Neuronal stem cell (in vitro differentiated cells): ENCODE results near the gene ADAM22.

Source experiments
- DNase-seq: peaks from one replicate; pipeline ENCODE4 v3.0.0-alpha.2; 2013; ENCODE audit warnings: low spot score
- H2AFZ ChIP-seq: one replicate; pipeline ENCODE4 v1.6.1; 2013; ENCODE audit warnings: mild to moderate bottlenecking, low read length, inconsistent platforms
- H2AK5ac ChIP-seq: 2 replicates; pipeline ENCODE4 v1.6.1; 2013; ENCODE audit warnings: low read depth, mild to moderate bottlenecking, inconsistent platforms, low read length, moderate library complexity, mixed read lengths
- H2BK120ac ChIP-seq: 2 replicates; pipeline ENCODE4 v1.6.1; 2013; ENCODE audit warnings: low read depth, mild to moderate bottlenecking, inconsistent platforms, low read length, moderate library complexity, mixed read lengths
- H2BK12ac ChIP-seq: one replicate; pipeline ENCODE4 v1.6.1; 2013; ENCODE audit warnings: low read length, inconsistent platforms
- H2BK15ac ChIP-seq: 2 replicates; pipeline ENCODE4 v1.6.1; 2013; ENCODE audit warnings: mild to moderate bottlenecking, low read length, inconsistent platforms, mixed read lengths
- H2BK5ac ChIP-seq: one replicate; pipeline ENCODE4 v1.6.1; 2013; ENCODE audit warnings: inconsistent platforms, mild to moderate bottlenecking, low read length, moderate library complexity
- H3K14ac ChIP-seq: one replicate; pipeline ENCODE4 v1.6.1; 2013; ENCODE audit warnings: low read length, inconsistent platforms
- H3K18ac ChIP-seq: 2 replicates; pipeline ENCODE4 v1.6.1; 2013; ENCODE audit warnings: low read length, inconsistent platforms
- H3K23ac ChIP-seq: 2 replicates; pipeline ENCODE4 v1.6.1; 2013; ENCODE audit warnings: low read depth, mild to moderate bottlenecking, mixed read lengths, low read length, inconsistent platforms; ENCODE audit not compliant: poor library complexity
- H3K27ac ChIP-seq: replicated peaks from 3 replicates; pipeline ENCODE4 v1.5.1; 2013; ENCODE audit warnings: low read length, inconsistent platforms
- H3K27me3 ChIP-seq, 3 experiments: 2 replicates each; pipeline ENCODE4 v1.6.1; 2013; ENCODE audit warnings: low read length in 3 of 3, mild to moderate bottlenecking in 2 of 3, inconsistent platforms in 1 of 3, low read depth in 1 of 3, mixed read lengths in 1 of 3, moderate library complexity in 1 of 3; ENCODE audit not compliant: control insufficient read depth in 3 of 3, insufficient read depth in 3 of 3
- H3K36me3 ChIP-seq, 2 donors: replicated peaks in 1 of 2; 2 replicates each; pipeline ENCODE4 v1.6.1; 2013; ENCODE audit warnings: low read length in 2 of 2; ENCODE audit not compliant: control insufficient read depth in 2 of 2, insufficient read depth in 2 of 2
- H3K4ac ChIP-seq: 2 replicates; pipeline ENCODE4 v1.6.1; 2013; ENCODE audit warnings: inconsistent platforms, mild to moderate bottlenecking, low read length, moderate library complexity
- H3K4me1 ChIP-seq, 2 donors: 1 replicate in 1 of 2; 2 replicates in 1 of 2; pipeline ENCODE4 v1.6.1; 2013; ENCODE audit warnings: low read length in 2 of 2, low read depth in 1 of 2; ENCODE audit not compliant: control insufficient read depth in 2 of 2, insufficient read depth in 1 of 2
- H3K4me2 ChIP-seq: one replicate; pipeline ENCODE4 v1.6.1; 2013; ENCODE audit warnings: mild to moderate bottlenecking, low read length, inconsistent platforms; ENCODE audit not compliant: insufficient read depth, poor library complexity, severe bottlenecking
- H3K4me3 ChIP-seq, 2 donors: 2 replicates each; pipeline ENCODE4 v1.5.1; 2013; ENCODE audit warnings: low read length in 2 of 2, mild to moderate bottlenecking in 2 of 2, inconsistent platforms in 1 of 2, moderate library complexity in 1 of 2
- H3K79me1 ChIP-seq: one replicate; pipeline ENCODE4 v1.6.1; 2013; ENCODE audit warnings: low read depth, mild to moderate bottlenecking, inconsistent platforms, low read length, moderate library complexity
- H3K9ac ChIP-seq: one replicate; pipeline ENCODE4 v1.6.1; 2013; ENCODE audit warnings: mild to moderate bottlenecking, low read depth, low read length, inconsistent platforms; ENCODE audit not compliant: poor library complexity
- H3K9me3 ChIP-seq, 2 donors: replicated peaks in 1 of 2; 2 replicates each; pipeline versions ENCODE3 to v1.6.1; 2013; ENCODE audit warnings: low read length in 2 of 2, mild to moderate bottlenecking in 2 of 2, inconsistent platforms in 1 of 2, low read depth in 1 of 2, mixed read lengths in 1 of 2, moderate library complexity in 1 of 2; ENCODE audit not compliant: control insufficient read depth in 2 of 2, insufficient read depth in 1 of 2
- H4K8ac ChIP-seq: one replicate; pipeline ENCODE4 v1.6.1; 2013; ENCODE audit warnings: low read depth, mild to moderate bottlenecking, inconsistent platforms, low read length, moderate library complexity
- H4K91ac ChIP-seq: one replicate; pipeline ENCODE4 v1.6.1; 2013; ENCODE audit warnings: low read length, low read depth, mild to moderate bottlenecking, inconsistent platforms; ENCODE audit not compliant: poor library complexity
- WGBS, 2 donors: extraction: QIAGEN DNeasy Blood & Tissue Kit; methylation state at CpG; one replicate each; pipeline ENCODE4 v1.1.7; 2013; ENCODE audit warnings: missing lambda C conversion rate in 2 of 2, mixed read lengths in 1 of 2; ENCODE audit not compliant: insufficient read length in 2 of 2, insufficient replicate concordance in 1 of 2; ENCODE audit errors: extremely low coverage in 2 of 2; 5-methylcytosine and 5-hydroxymethylcytosine counted together

Gene ADAM22

GRCh38 chr7:88216276-88216675, 282.2 kb downstream of the ADAM22 start:
- peaks cover 9 to 65% of the 10 kb centered on the region in 2 donors for H3K36me3 ChIP-seq
- no peak overlapping the region for H3K23ac ChIP-seq
- H3K9me3 ChIP-seq: no peaks in the 10 kb centered on the region
- H3K4me2 ChIP-seq: no peak overlapping the region
- H3K18ac ChIP-seq: no peak overlapping the region
- peaks cover 3 to 14% of the 10 kb centered on the region in 2 donors for H3K4me1 ChIP-seq
- H2BK120ac ChIP-seq: no peak overlapping the region
- no peak overlapping the region for H2AK5ac ChIP-seq
- H2BK15ac ChIP-seq: no peak overlapping the region
- no peak overlapping the region for H2BK5ac ChIP-seq
- H2AFZ ChIP-seq: no peak overlapping the region
- no peak overlapping the region for H3K4me3 ChIP-seq
- no peaks in the 10 kb centered on the region for H3K27me3 ChIP-seq
- H2BK12ac ChIP-seq: no peak overlapping the region
- DNase-seq: no peak
- H3K9ac ChIP-seq: no peak overlapping the region
- no peak overlapping the region for H3K14ac ChIP-seq
- H4K91ac ChIP-seq: no peak overlapping the region
- no peak overlapping the region for H3K27ac ChIP-seq
- H3K4ac ChIP-seq: no peak overlapping the region
- no peak overlapping the region for H4K8ac ChIP-seq
- H3K79me1 ChIP-seq: peaks cover 3% of the 10 kb centered on the region

- H3K4me1 ChIP-seq: peaks cover 3 to 15% of the 10 kb centered on the region in 2 donors
Observed at GRCh38 chr7:88217675-88218428, 283.8 kb downstream of the ADAM22 start.

GRCh38 chr7:88218429-88218745, 284.3 kb downstream of the ADAM22 start:
- H3K4me2 ChIP-seq: no peak overlapping the region
- no peak overlapping the region for H3K9ac ChIP-seq
- H2AFZ ChIP-seq: peak overlapping the region; percentile 95
- no peaks in the 10 kb centered on the region for H3K27me3 ChIP-seq
- no peak for DNase-seq
- no peak overlapping the region for H4K8ac ChIP-seq
- WGBS, 2 donors: no CpG with 5 or more reads among the region's 5 CpGs
- no peak overlapping the region for H3K14ac ChIP-seq
- no peak overlapping the region for H3K4ac ChIP-seq
- H3K4me3 ChIP-seq: peak overlapping the region in 1 of 2 donors; percentile 84
- H3K79me1 ChIP-seq: peaks cover 3% of the 10 kb centered on the region
- peaks cover 3 to 15% of the 10 kb centered on the region in 2 donors for H3K4me1 ChIP-seq
- peaks cover 5 to 44% of the 10 kb centered on the region in 2 donors for H3K36me3 ChIP-seq
- no peak overlapping the region for H2AK5ac ChIP-seq
- H2BK12ac ChIP-seq: no peak overlapping the region
- no peak overlapping the region for H3K27ac ChIP-seq
- no peak overlapping the region for H2BK120ac ChIP-seq
- no peak overlapping the region for H3K18ac ChIP-seq
- no peak overlapping the region for H2BK15ac ChIP-seq
- H3K23ac ChIP-seq: no peak overlapping the region
- H3K9me3 ChIP-seq: no peaks in the 10 kb centered on the region
- no peak overlapping the region for H2BK5ac ChIP-seq
- H4K91ac ChIP-seq: no peak overlapping the region

More at GRCh38 chr7:88217675-88218428, 283.8 kb downstream of the ADAM22 start:
- Histone ChIP-seq H2BK15ac (no peak overlapping the region), H3K9me3 (no peaks in the 10 kb centered on the region), H3K27ac (no peak overlapping the region), H3K36me3 (peaks cover 7 to 50% of the 10 kb centered on the region in 2 donors), H3K79me1 (peaks cover 3% of the 10 kb centered on the region), H3K9ac (no peak overlapping the region), H3K23ac (no peak overlapping the region), H4K91ac (no peak overlapping the region), H2BK5ac (no peak overlapping the region), H2BK12ac (no peak overlapping the region), H2BK120ac (no peak overlapping the region), H3K4me2 (no peak overlapping the region), H3K27me3 (no peaks in the 10 kb centered on the region), H3K4ac (no peak overlapping the region), H2AK5ac (no peak overlapping the region), H3K4me3 (peak overlapping the region in 1 of 2 donors; percentile 84), H4K8ac (no peak overlapping the region), H3K18ac (no peak overlapping the region), H2AFZ (no peak overlapping the region), H3K14ac (no peak overlapping the region)
- no CpG with 5 or more reads among the region's 1 CpG for WGBS, 2 donors
- no peak for DNase-seq

- H3K27me3 ChIP-seq: no peaks in the 10 kb centered on the region
- no peak overlapping the region for H2AK5ac ChIP-seq
- H3K79me1 ChIP-seq: peaks cover 3% of the 10 kb centered on the region
- H3K27ac ChIP-seq: no peak overlapping the region
- peaks cover 3 to 15% of the 10 kb centered on the region in 2 donors for H3K4me1 ChIP-seq
- H3K4me3 ChIP-seq: peak overlapping the region; percentile 84 to 99
- no peak overlapping the region for H3K9ac ChIP-seq
- H3K4ac ChIP-seq: no peak overlapping the region
- H2BK12ac ChIP-seq: no peak overlapping the region
- no peak overlapping the region for H2BK15ac ChIP-seq
- H3K9me3 ChIP-seq: no peaks in the 10 kb centered on the region
- no peak overlapping the region for H2BK5ac ChIP-seq
- no peak overlapping the region for H4K91ac ChIP-seq
- peak overlapping the region; percentile 72 for H3K4me2 ChIP-seq
- H3K23ac ChIP-seq: no peak overlapping the region
- H3K18ac ChIP-seq: no peak overlapping the region
- WGBS, 2 donors: no CpG with 5 or more reads among the region's 27 CpGs
- peak overlapping the region; percentile 95 for H2AFZ ChIP-seq
- H3K14ac ChIP-seq: no peak overlapping the region
- no peak overlapping the region for H2BK120ac ChIP-seq
- no peak for DNase-seq
- H4K8ac ChIP-seq: no peak overlapping the region
- peaks cover 4 to 38% of the 10 kb centered on the region in 2 donors for H3K36me3 ChIP-seq
Observed at GRCh38 chr7:88218836-88219605, 285.0 kb downstream of the ADAM22 start.
